Measurements from ENCODE around the gene THAP8. TPM values are rescaled to one million over a fixed set of nuclear protein-coding genes. Genes with fewer than 3 reads are reported as not detected.

THAP8 gene
- total RNA-seq: 8.9 to 9.7 TPM (median 9.2 TPM) in 3 replicates

DNA sequence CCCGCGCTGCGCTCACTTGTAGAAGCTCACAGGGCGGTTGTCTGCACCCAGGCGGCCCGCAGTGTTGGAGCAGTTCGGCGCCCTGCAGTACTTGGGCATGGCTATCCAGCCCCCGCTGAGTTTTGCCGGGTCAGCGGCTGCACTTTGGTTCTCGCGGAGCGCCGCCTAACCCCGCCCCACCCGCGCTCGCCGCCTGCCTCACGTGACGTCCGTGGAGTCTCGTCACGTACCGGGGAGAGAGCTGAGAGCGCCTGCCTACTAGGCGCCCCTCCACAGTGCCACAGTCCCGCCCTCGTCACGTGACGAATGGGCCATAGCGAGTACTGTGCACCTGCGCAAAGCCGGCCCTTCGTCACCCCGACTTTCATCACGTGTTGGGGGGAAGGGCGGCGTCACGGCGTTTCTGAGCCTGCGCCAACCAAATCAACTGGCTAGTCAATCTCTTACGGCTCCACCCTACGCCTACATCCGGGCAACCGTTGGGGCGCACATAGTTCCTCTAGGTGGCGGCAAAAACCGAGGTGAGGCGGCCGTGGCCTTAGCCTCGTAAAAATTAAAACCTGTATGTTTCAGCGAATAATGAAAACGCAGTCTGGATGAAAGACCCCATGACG, at the start of gene THAP8:
Gene THAP8, minus strand, starts transcription at position 167 of the 614 bp plus-strand sequence. Its CDS starts 68 bp downstream, at position 99.
- Mint-ChIP-seq H3K4me3 (peak within 1 kb of the TSS; percentile 95), H3K4me1 (peaks cover 23% of the 10 kb centered on the region), H3K27ac (peak within 1 kb of the TSS; percentile 99), H3K9me3 (no peaks in the 10 kb centered on the region), H3K27me3 (ENCODE audit: low read depth) (no peaks in the 10 kb centered on the region), H3K36me3 (peaks cover 2% of the 10 kb centered on the region)
- DNase-seq (ENCODE audit: low spot score in 2 of 2, unreplicated experiment in 2 of 2): peak; percentile 99
- peak; percentile 24 for TF ChIP-seq CTCF (IDR thresholded peaks at IDR 0.05; ENCODE audit: unreplicated experiment)

GRCh38 chr19:36103040-36103626, 49.0 kb upstream of the THAP8 start:
- H3K27ac Mint-ChIP-seq: no peak overlapping the region
- H3K27me3 Mint-ChIP-seq (ENCODE audit: low read depth): no peaks in the 10 kb centered on the region
- H3K36me3 Mint-ChIP-seq: peaks cover 8% of the 10 kb centered on the region
- H3K4me3 Mint-ChIP-seq: no peak overlapping the region
- H3K4me1 Mint-ChIP-seq: no peaks in the 10 kb centered on the region
- no peak for TF ChIP-seq CTCF (IDR thresholded peaks at IDR 0.05; ENCODE audit: unreplicated experiment)
- no peaks in the 10 kb centered on the region for H3K9me3 Mint-ChIP-seq
- no peak for DNase-seq (ENCODE audit: low spot score in 2 of 2, unreplicated experiment in 2 of 2)

GRCh38 chr19:36101550-36102327, 47.7 kb upstream of the THAP8 start:
- H3K27ac Mint-ChIP-seq: no peak overlapping the region
- H3K4me1 Mint-ChIP-seq: no peaks in the 10 kb centered on the region
- no peak for DNase-seq (ENCODE audit: low spot score in 2 of 2, unreplicated experiment in 2 of 2)
- no peaks in the 10 kb centered on the region for H3K27me3 Mint-ChIP-seq (ENCODE audit: low read depth)
- H3K36me3 Mint-ChIP-seq: peaks cover 5% of the 10 kb centered on the region
- no peak overlapping the region for H3K4me3 Mint-ChIP-seq
- no peaks in the 10 kb centered on the region for H3K9me3 Mint-ChIP-seq
- no peak for TF ChIP-seq CTCF (IDR thresholded peaks at IDR 0.05; ENCODE audit: unreplicated experiment)

DNA sequence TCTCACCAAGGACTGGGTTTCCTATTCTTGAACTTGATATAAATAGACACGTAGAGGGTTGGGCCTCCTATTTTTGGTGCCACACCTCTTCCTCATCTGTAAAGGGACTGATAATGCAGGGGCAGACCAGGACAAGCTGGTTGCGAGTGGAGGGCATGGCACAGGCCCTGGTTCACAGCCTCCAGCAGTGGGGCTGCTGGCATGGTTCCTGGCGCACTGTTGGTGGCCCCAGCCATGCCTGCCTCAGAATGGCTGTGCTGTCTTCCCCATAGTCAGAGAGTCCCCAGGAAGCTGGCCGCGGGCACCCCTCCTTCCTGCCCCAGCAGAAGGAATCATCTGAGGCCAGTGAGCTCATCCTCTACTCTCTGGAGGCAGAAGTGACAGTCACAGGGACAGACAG, 46.4 kb upstream of the THAP8 start:
- no peak overlapping the region for H3K27ac Mint-ChIP-seq
- DNase-seq (ENCODE audit: low spot score in 2 of 2, unreplicated experiment in 2 of 2): no peak
- no peaks in the 10 kb centered on the region for H3K27me3 Mint-ChIP-seq (ENCODE audit: low read depth)
- H3K9me3 Mint-ChIP-seq: no peaks in the 10 kb centered on the region
- H3K36me3 Mint-ChIP-seq: no peaks in the 10 kb centered on the region
- no peak overlapping the region for H3K4me3 Mint-ChIP-seq
- no peak for TF ChIP-seq CTCF (IDR thresholded peaks at IDR 0.05; ENCODE audit: unreplicated experiment)
- H3K4me1 Mint-ChIP-seq: no peaks in the 10 kb centered on the region

DNA sequence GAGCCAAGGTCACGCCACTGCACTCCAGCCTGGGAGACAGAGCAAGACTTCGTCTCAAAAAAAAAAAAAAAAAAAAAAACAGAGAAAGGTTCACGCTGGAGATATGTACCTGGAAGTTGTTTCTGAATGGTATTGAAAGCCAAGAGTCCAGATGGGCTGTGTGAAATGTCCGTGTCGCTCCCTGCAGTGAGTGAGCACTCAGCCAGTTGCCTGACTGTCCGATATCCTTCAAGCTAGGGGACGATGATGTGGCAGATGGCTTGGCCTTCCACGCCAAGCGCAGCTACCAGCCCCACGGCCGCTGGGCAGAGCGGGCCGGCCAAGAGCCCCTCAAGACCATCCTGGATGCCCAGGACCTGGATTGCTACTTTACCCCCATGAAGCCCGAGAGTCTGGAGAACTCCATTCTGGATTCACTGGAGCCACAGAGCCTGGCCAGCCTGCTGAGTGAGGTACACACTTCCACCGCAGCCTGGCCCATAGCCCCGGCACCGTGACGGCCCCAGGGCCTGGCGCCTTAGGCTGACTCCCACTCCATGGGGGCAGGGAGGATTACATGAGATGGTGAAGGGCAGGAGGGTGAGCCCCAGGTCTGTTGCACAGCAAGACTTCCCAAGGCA, 45.2 kb upstream of the THAP8 start:
- TF ChIP-seq CTCF (IDR thresholded peaks at IDR 0.05; ENCODE audit: unreplicated experiment): no peak

More for the DNA sequence above, 45.2 kb upstream of the THAP8 start:
- Mint-ChIP-seq H3K27me3 (ENCODE audit: low read depth) (no peaks in the 10 kb centered on the region), H3K4me3 (no peak overlapping the region), H3K9me3 (no peaks in the 10 kb centered on the region), H3K36me3 (no peaks in the 10 kb centered on the region), H3K27ac (no peak overlapping the region), H3K4me1 (no peaks in the 10 kb centered on the region)
- no peak for DNase-seq (ENCODE audit: low spot score in 2 of 2, unreplicated experiment in 2 of 2)
